Fibroblast of lung (primary cell): ENCODE results near the gene CCDC14. TPM values are rescaled to one million over a fixed set of nuclear protein-coding genes. Genes with fewer than 3 reads are reported as not detected.

Experiments used
- DNase-seq, 2 donors: peaks; one replicate each; pipeline versions ENCODE4 v3.0.0 to v3.0.0-alpha.2; 2010; ENCODE audit warnings: low read depth in 2 of 2
- H2AFZ ChIP-seq: 2 replicates; pipeline ENCODE4 v1.5.1; 2012; ENCODE audit warnings: low read length, control low read depth, inconsistent platforms
- H3K27ac ChIP-seq: 2 replicates; pipeline ENCODE4 v1.5.1; 2011; ENCODE audit warnings: low read length, control low read depth; ENCODE audit not compliant: insufficient read depth
- H3K27me3 ChIP-seq: 2 replicates; pipeline ENCODE4 v1.5.1; 2011; ENCODE audit warnings: mild to moderate bottlenecking, low read length; ENCODE audit not compliant: control insufficient read depth, insufficient read depth
- H3K36me3 ChIP-seq: 2 replicates; pipeline ENCODE4 v1.5.1; 2011; ENCODE audit warnings: low read length; ENCODE audit not compliant: control insufficient read depth, insufficient read depth
- H3K4me1 ChIP-seq: 2 replicates; pipeline ENCODE4 v1.5.1; 2011; ENCODE audit warnings: low read length; ENCODE audit not compliant: control insufficient read depth, insufficient read depth; ENCODE audit errors: extremely low read depth
- H3K4me2 ChIP-seq: 2 replicates; pipeline ENCODE4 v1.5.1; 2011; ENCODE audit warnings: low read length, control low read depth; ENCODE audit not compliant: insufficient read depth; ENCODE audit errors: extremely low read depth
- H3K4me3 ChIP-seq, 4 experiments: fragments of 200-600 bp in 1 of 4; sonication (generic) in 1 of 4; replicated peaks in 1 of 4; 2 replicates each; pipeline ENCODE4 v1.5.1; 2011 to 2016; ENCODE audit warnings: low read length in 4 of 4, low read depth in 3 of 4, mild to moderate bottlenecking in 3 of 4, control low read depth in 2 of 4, inconsistent platforms in 1 of 4, mixed read lengths in 1 of 4; ENCODE audit not compliant: insufficient read depth in 1 of 4; ENCODE audit errors: control extremely low read depth in 1 of 4
- H3K79me2 ChIP-seq: 2 replicates; pipeline ENCODE4 v1.5.1; 2012; ENCODE audit warnings: mild to moderate bottlenecking, low read length, inconsistent platforms; ENCODE audit not compliant: control insufficient read depth, insufficient read depth
- H3K9ac ChIP-seq: 2 replicates; pipeline ENCODE4 v1.5.1; 2011; ENCODE audit warnings: mild to moderate bottlenecking, low read length, control low read depth; ENCODE audit not compliant: insufficient read depth
- H3K9me3 ChIP-seq: 2 replicates; pipeline ENCODE4 v1.5.1; 2012; ENCODE audit warnings: low read depth, low read length; ENCODE audit not compliant: control insufficient read depth, insufficient read depth
- H4K20me1 ChIP-seq: 2 replicates; pipeline ENCODE4 v1.5.1; 2011; ENCODE audit warnings: low read length; ENCODE audit not compliant: control insufficient read depth, insufficient read depth; ENCODE audit errors: extremely low read depth
- EZH2 ChIP-seq: IDR thresholded peaks from 2 replicates; pipeline ENCODE4 v1.5.1; 2012; ENCODE audit warnings: low read length, control low read depth, mild to moderate bottlenecking; ENCODE audit errors: missing control alignments
- polyA plus RNA-seq, 2 donors: library from polyadenylated mRNA; depleted of rRNA in 1 of 2; stranded (reverse) in 1 of 2; unstranded in 1 of 2; fragments of >200 nt; gene quantifications; 2 replicates each; pipeline ENCODE4 v1.2.1, GENCODE V29; 2011 to 2012; ENCODE audit warnings: missing spikeins in 1 of 2
- total RNA-seq: library from RNA; depleted of rRNA; stranded (reverse); fragments of >200 nt; gene quantifications from 2 replicates; pipeline ENCODE4 v1.2.1, GENCODE V29; 2014
- TF ChIP-seq, protein P1 (sequence below), 2 donors: IDR thresholded peaks in 1 of 2; conservative IDR thresholded peaks in 1 of 2; 1 replicate in 1 of 2; 2 replicates in 1 of 2; pipeline ENCODE4 v1.5.1; 2011 to 2012; ENCODE audit warnings: low read length in 2 of 2, control low read depth in 1 of 2, inconsistent platforms in 1 of 2, low read depth in 1 of 2, mild to moderate bottlenecking in 1 of 2

The CCDC14 gene
- total and polyA plus RNA-seq, 2 donors (not counting 1 experiment from before 2014, with no cell fraction given): 35.2 to 94.8 TPM

DNA sequence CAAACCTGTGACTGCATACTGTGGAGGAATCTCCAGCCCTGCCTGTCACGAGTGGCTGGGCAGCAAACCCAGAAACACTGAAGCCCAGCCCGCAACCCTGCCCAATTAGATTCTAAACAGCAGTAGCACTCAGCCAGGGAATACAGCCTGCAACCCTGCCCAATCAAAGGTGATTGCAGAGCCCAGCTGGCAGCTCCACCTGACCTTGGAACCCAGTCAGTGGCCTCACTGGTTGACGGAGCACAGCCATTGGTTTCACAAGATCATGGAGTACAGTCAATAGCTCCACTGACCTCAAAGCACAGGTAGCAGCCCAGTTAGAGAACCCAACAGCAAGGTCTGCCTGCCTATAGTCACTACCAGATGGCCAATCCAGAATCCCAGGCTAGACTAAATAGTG is 41.7 kb downstream of the CCDC14 start:
- Histone ChIP-seq H3K4me2 (no peak overlapping the region), H3K79me2 (no peaks in the 10 kb centered on the region), H3K4me3 (no peak overlapping the region), H2AFZ (no peak overlapping the region), H3K4me1 (no peaks in the 10 kb centered on the region), H4K20me1 (no peaks in the 10 kb centered on the region), H3K27me3 (no peaks in the 10 kb centered on the region), H3K9me3 (no peaks in the 10 kb centered on the region), H3K27ac (no peak overlapping the region), H3K9ac (no peak overlapping the region), H3K36me3 (peaks cover 2% of the 10 kb centered on the region)
- TF ChIP-seq, protein P1, sequence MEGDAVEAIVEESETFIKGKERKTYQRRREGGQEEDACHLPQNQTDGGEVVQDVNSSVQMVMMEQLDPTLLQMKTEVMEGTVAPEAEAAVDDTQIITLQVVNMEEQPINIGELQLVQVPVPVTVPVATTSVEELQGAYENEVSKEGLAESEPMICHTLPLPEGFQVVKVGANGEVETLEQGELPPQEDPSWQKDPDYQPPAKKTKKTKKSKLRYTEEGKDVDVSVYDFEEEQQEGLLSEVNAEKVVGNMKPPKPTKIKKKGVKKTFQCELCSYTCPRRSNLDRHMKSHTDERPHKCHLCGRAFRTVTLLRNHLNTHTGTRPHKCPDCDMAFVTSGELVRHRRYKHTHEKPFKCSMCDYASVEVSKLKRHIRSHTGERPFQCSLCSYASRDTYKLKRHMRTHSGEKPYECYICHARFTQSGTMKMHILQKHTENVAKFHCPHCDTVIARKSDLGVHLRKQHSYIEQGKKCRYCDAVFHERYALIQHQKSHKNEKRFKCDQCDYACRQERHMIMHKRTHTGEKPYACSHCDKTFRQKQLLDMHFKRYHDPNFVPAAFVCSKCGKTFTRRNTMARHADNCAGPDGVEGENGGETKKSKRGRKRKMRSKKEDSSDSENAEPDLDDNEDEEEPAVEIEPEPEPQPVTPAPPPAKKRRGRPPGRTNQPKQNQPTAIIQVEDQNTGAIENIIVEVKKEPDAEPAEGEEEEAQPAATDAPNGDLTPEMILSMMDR (conservative IDR thresholded peaks at IDR 0.05 in 1 of 2, IDR thresholded peaks at IDR 0.05 in 1 of 2; ENCODE audit: low read depth in 1 of 2, low read length in 2 of 2): no peak
- no peak for TF ChIP-seq EZH2
- DNase-seq: no peak

DNA sequence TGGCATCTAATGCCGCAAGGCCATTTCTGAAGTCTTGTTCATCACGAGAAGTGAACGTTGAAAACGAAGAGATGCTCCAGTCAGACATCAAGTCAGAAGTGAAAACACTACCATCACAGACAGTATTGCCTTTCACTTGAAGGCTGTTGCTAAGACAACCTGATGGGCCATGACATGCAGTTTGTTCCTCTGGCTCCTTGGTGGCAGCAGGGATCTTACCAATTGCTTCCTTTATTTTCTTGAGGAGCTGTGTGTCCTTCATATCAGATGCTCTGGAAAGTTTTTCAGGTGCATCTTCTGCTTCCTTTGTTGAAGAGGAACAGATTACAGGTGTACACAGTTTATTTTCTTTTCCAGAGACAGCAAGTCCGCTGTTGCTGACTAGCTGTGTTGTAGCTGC is 46.2 kb downstream of the CCDC14 start:
- Histone ChIP-seq H4K20me1 (no peaks in the 10 kb centered on the region), H3K4me3 (no peak overlapping the region), H2AFZ (no peak overlapping the region), H3K27ac (no peak overlapping the region), H3K4me2 (no peak overlapping the region), H3K79me2 (no peaks in the 10 kb centered on the region), H3K9me3 (no peaks in the 10 kb centered on the region), H3K36me3 (no peaks in the 10 kb centered on the region), H3K27me3 (no peaks in the 10 kb centered on the region), H3K4me1 (no peaks in the 10 kb centered on the region), H3K9ac (no peak overlapping the region)
- no peak for DNase-seq
- no peak for TF ChIP-seq EZH2

DNA sequence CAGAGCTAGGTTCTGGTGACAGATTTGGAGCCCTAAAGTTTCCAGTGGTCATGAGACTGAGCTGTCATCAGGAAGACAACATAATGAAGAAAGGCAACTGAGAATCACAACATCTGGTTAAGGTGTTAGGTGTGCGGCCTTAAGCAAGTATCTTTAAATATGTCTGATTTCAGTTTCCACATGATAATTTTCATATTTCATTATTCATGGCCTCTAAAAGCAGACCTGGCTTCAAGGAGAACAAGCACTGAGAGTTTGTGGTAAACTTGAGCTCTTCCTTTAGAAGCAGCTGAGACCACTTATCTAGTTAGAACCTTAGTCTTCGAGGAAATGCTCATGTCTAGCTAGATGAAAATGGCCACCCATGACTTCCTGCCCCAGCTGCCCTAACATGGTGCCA is 51.2 kb downstream of the CCDC14 start:
- no peak for TF ChIP-seq EZH2
- TF ChIP-seq, protein P1 (conservative IDR thresholded peaks at IDR 0.05 in 1 of 2, IDR thresholded peaks at IDR 0.05 in 1 of 2; ENCODE audit: low read depth in 1 of 2, low read length in 2 of 2): no peak

More for the DNA sequence above, 51.2 kb downstream of the CCDC14 start:
- no peak overlapping the region for H3K4me3 ChIP-seq
- H4K20me1 ChIP-seq: no peaks in the 10 kb centered on the region
- H3K36me3 ChIP-seq: no peaks in the 10 kb centered on the region
- no peaks in the 10 kb centered on the region for H3K79me2 ChIP-seq
- no peaks in the 10 kb centered on the region for H3K9me3 ChIP-seq
- no peak for DNase-seq
- H3K27ac ChIP-seq: no peak overlapping the region
- no peak overlapping the region for H2AFZ ChIP-seq
- H3K4me1 ChIP-seq: no peaks in the 10 kb centered on the region
- no peaks in the 10 kb centered on the region for H3K27me3 ChIP-seq
- H3K9ac ChIP-seq: no peak overlapping the region
- H3K4me2 ChIP-seq: no peak overlapping the region
